Measurements from ENCODE around the gene NR1D1.

NR1D1 gene

DNA sequence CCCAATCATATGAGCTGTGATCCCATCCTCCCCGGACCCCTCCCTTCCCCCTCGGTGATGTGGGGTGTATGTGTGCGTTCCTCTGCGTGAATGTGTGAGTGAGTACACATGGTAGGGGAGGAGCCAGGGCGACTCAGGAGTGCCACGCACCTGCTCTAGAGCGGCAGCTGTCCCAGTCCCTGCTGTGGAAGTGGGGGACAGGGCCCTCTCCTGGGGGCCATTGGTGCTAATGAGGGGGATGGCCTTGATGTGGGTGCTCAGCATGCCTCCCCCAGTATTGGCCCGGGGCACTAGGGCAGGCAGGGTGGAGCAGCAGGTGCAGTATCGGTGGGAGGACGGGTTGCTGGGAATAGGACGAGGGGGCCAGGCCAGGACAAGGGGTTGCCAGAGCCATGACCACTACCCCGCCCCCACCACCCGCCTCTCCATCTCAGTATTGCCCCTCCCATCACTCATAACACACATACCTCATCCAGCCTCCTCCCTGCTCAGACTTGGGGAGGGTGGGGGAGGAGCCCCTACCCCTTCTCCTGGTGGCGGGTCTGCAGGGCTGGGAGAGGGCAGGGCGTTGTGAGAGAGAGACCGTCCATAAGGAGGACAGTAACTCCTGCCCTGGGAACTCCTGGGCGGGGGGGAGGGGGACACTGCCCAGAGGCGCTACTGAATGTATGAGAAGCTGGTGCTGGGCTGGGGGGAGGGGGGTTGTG is 8.5 kb downstream of the NR1D1 start:
- TF ChIP-seq CTCF (IDR thresholded peaks at IDR 0.05; ENCODE audit: low read depth, low read length, missing control alignments) = no peak
- no peak overlapping the region for H3K4me3 ChIP-seq (replicated peaks; ENCODE audit: low read depth, low read length)
- no peak for DNase-seq (ENCODE audit: extremely low read depth, low read depth)

DNA sequence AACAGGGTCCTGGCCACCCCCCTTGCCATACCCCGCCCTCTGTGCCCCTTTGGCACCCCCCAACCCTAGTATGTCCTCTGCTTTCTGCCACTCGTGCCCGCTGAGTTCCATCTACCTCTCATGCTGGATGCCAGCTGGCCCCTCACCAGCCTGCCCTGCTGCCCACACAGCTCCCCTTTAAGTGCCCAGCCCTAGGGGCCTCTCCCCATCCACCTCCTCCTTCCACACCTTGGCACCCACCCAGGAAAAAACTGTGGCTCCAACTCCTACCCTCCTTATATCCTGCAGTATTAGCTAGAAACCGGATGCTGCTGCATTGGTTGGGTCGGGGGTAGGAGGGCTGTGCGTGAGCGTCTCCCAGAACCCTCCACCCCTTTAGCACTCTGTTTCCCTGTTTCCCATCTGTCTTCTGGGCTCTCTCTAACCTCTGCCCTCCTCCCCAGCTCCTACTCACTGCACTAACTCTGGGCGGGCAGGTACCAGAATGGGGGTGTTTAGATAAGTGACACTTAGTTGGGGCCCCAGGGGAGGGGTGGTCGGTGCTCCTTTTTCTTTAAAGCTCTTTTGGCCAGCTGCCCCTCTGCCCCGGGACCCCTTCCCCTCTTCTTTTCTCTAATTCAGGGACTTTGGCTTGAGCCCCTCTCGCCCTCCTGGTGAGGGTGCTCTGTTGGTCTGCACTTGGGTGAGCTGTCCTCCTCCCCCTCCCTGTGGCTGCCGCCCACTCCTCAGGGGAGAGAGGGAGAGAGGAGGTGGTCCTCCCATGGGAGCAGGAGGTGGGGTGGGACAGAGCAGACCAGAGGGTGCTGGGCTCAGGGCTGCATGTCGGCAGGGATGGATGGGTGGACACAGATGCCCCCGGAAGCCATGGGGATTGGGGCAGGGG is 9.9 kb downstream of the NR1D1 start:
- TF ChIP-seq CTCF (IDR thresholded peaks at IDR 0.05; ENCODE audit: low read depth, low read length, missing control alignments) = no peak
- DNase-seq (ENCODE audit: extremely low read depth, low read depth) = no peak
- no peak overlapping the region for H3K4me3 ChIP-seq (replicated peaks; ENCODE audit: low read depth, low read length)

DNA sequence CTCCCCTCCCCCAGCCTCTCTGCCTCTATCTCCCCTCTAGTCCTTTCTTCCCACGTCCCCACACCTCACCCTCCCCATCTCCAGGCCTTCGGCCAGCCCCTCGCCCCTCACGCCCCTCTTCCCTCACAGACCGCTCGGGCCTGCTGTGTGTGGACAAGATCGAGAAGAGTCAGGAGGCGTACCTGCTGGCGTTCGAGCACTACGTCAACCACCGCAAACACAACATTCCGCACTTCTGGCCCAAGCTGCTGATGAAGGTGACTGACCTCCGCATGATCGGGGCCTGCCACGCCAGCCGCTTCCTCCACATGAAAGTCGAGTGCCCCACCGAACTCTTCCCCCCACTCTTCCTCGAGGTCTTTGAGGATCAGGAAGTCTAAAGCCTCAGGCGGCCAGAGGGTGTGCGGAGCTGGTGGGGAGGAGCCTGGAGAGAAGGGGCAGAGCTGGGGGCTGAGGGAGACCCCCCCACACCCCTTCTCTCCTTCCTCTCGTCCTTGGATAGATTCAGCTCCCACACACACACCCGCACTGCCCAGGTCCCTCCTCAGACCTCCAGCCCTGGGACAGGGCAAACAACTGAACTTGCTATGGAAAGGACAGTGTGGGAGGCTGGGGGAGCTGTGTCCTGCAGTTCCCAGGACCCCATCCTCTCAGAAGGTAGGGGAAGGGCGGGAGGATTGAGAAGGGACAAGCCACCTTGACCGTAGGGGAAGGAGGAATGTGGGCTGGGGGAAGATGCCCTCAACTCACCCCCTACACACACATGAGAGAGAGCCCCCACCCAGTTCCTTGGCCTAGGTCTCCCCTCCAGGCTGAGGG is 11.1 kb downstream of the NR1D1 start:
- TF ChIP-seq CTCF (IDR thresholded peaks at IDR 0.05; ENCODE audit: low read depth, low read length, missing control alignments) = no peak

GRCh38 chr17:40087903-40088718 is 12.3 kb downstream of the NR1D1 start:
- no peak for TF ChIP-seq CTCF (IDR thresholded peaks at IDR 0.05; ENCODE audit: low read depth, low read length, missing control alignments)
- no peak for DNase-seq (ENCODE audit: extremely low read depth, low read depth)
- no peak overlapping the region for H3K4me3 ChIP-seq (replicated peaks; ENCODE audit: low read depth, low read length)

More for the DNA sequence above, 11.1 kb downstream of the NR1D1 start:
- DNase-seq (ENCODE audit: extremely low read depth, low read depth) = no peak
- no peak overlapping the region for H3K4me3 ChIP-seq (replicated peaks; ENCODE audit: low read depth, low read length)

- no peak for DNase-seq (ENCODE audit: extremely low read depth, low read depth)
- no peak overlapping the region for H3K4me3 ChIP-seq (replicated peaks; ENCODE audit: low read depth, low read length)
- no peak for TF ChIP-seq CTCF (IDR thresholded peaks at IDR 0.05; ENCODE audit: low read depth, low read length, missing control alignments)
Observed at GRCh38 chr17:40087049-40087794, 13.2 kb downstream of the NR1D1 start.

All from HFF-Myc (cell line).